IMR-90 (cell line): ENCODE data around the gene MEIG1. TPM values are rescaled to one million over a fixed set of nuclear protein-coding genes. Genes with fewer than 3 reads are reported as not detected.

Source experiments
- ATAC-seq: fragments of 200-7000 bp; cut with Tn5 transposase; 2 replicates; pipeline ENCODE4 v1.9.1; 2020; ENCODE audit warnings: low read depth, mild to moderate bottlenecking, moderate library complexity
- BruUV-seq: library from RNA; stranded (reverse); fragments of 400-500 nt; replicated peaks from 2 replicates; lab custom pipeline; 2021; lab: Mats Ljungman, UMichigan
- CTCF ChIA-PET: fragments of 300-600 bp; formaldehyde crosslinking; extraction: SDS; loops from one replicate; lab custom pipeline; 2021; ENCODE audit warnings: antibody characterized with exemption; lab: Yijun Ruan, JAX
- POLR2A ChIA-PET: fragments of 300-600 bp; sonication (Branson Sonifier 250); formaldehyde crosslinking; loops from one replicate; lab custom pipeline; 2022; ENCODE audit warnings: antibody characterized with exemption; ENCODE audit not compliant: unreplicated experiment; lab: Charles Lee
- DNase-seq: peaks from one replicate; pipeline ENCODE4 v3.0.0; 2013
- H2AFZ ChIP-seq: replicated peaks from 2 replicates; pipeline ENCODE3; 2013; ENCODE audit warnings: low read length, mild to moderate bottlenecking; ENCODE audit not compliant: poor library complexity
- H2AK5ac ChIP-seq: 2 replicates; pipeline ENCODE4 v1.6.1; 2013; ENCODE audit warnings: low read depth, low read length, inconsistent platforms
- H2AK9ac ChIP-seq: replicated peaks from 2 replicates; pipeline ENCODE3; 2013; ENCODE audit warnings: mild to moderate bottlenecking, low read depth, low read length, moderate library complexity; ENCODE audit not compliant: poor library complexity
- H2BK120ac ChIP-seq: 2 replicates; pipeline ENCODE4 v1.6.1; 2013; ENCODE audit warnings: low read depth, low read length, inconsistent platforms
- H2BK15ac ChIP-seq: 3 replicates; pipeline ENCODE4 v1.6.1; 2013; ENCODE audit warnings: low read depth, low read length, inconsistent platforms
- H2BK20ac ChIP-seq: 2 replicates; pipeline ENCODE4 v1.6.1; 2013; ENCODE audit warnings: low read depth, mild to moderate bottlenecking, inconsistent platforms, low read length, moderate library complexity
- H2BK5ac ChIP-seq: 2 replicates; pipeline ENCODE4 v1.6.1; 2013; ENCODE audit warnings: mild to moderate bottlenecking, low read depth, low read length, inconsistent platforms; ENCODE audit not compliant: poor library complexity, severe bottlenecking
- H3K14ac ChIP-seq: replicated peaks from 2 replicates; pipeline ENCODE4 v1.6.1; 2013; ENCODE audit warnings: low read depth, low read length, inconsistent platforms
- H3K18ac ChIP-seq: 2 replicates; pipeline ENCODE4 v1.6.1; 2013; ENCODE audit warnings: low read depth, low read length, control low read depth
- H3K23ac ChIP-seq: 2 replicates; pipeline ENCODE4 v1.6.1; 2013; ENCODE audit warnings: low read depth, low read length, inconsistent platforms
- H3K27ac ChIP-seq: 2 replicates; pipeline ENCODE4 v1.5.1; 2013; ENCODE audit warnings: mild to moderate bottlenecking, control low read depth, low read length; ENCODE audit not compliant: insufficient read depth
- H3K27me3 ChIP-seq: 2 replicates; pipeline ENCODE4 v1.6.1; 2013; ENCODE audit warnings: low read length; ENCODE audit not compliant: control insufficient read depth, insufficient read depth
- H3K36me3 ChIP-seq: 2 replicates; pipeline ENCODE4 v1.6.1; 2013; ENCODE audit warnings: low read length, mixed read lengths; ENCODE audit not compliant: control insufficient read depth, insufficient read depth
- H3K4ac ChIP-seq: 2 replicates; pipeline ENCODE4 v1.6.1; 2013; ENCODE audit warnings: low read depth, low read length, inconsistent platforms
- H3K4me1 ChIP-seq: 2 replicates; pipeline ENCODE4 v1.6.1; 2013; ENCODE audit warnings: low read length, mixed read lengths; ENCODE audit not compliant: control insufficient read depth, insufficient read depth
- H3K4me2 ChIP-seq: 2 replicates; pipeline ENCODE4 v1.6.1; 2013; ENCODE audit warnings: low read depth, mild to moderate bottlenecking, control low read depth, low read length, moderate library complexity
- H3K4me3 ChIP-seq: 2 replicates; pipeline ENCODE4 v1.5.1; 2013; ENCODE audit warnings: low read depth, mild to moderate bottlenecking, control low read depth, low read length, moderate library complexity; ENCODE audit not compliant: insufficient read depth
- H3K56ac ChIP-seq: 2 replicates; pipeline ENCODE4 v1.6.1; 2013; ENCODE audit warnings: low read length, inconsistent platforms; ENCODE audit not compliant: insufficient read depth; ENCODE audit errors: extremely low read depth
- H3K79me1 ChIP-seq, 2 experiments: 2 replicates each; pipeline ENCODE4 v1.6.1; 2013; ENCODE audit warnings: low read length in 2 of 2, inconsistent platforms in 1 of 2, low read depth in 1 of 2
- H3K9ac ChIP-seq: 2 replicates; pipeline ENCODE4 v1.6.1; 2013; ENCODE audit warnings: low read depth, low read length, control low read depth
- H3K9me1 ChIP-seq: 2 replicates; pipeline ENCODE4 v1.6.1; 2013; ENCODE audit warnings: low read length, inconsistent platforms; ENCODE audit not compliant: insufficient read depth
- H3K9me3 ChIP-seq: 2 replicates; pipeline ENCODE4 v1.6.1; 2013; ENCODE audit warnings: low read length; ENCODE audit not compliant: control insufficient read depth, insufficient read depth
- H4K20me1 ChIP-seq: 2 replicates; pipeline ENCODE4 v1.6.1; 2013; ENCODE audit warnings: low read length, inconsistent platforms; ENCODE audit not compliant: insufficient read depth
- H4K5ac ChIP-seq: 2 replicates; pipeline ENCODE4 v1.6.1; 2013; ENCODE audit warnings: mild to moderate bottlenecking, low read depth, low read length, control low read depth
- H4K8ac ChIP-seq, 2 experiments: 2 replicates each; pipeline ENCODE4 v1.6.1; 2013; ENCODE audit warnings: low read depth in 2 of 2, low read length in 2 of 2, control low read depth in 1 of 2, inconsistent platforms in 1 of 2
- H4K91ac ChIP-seq: 2 replicates; pipeline ENCODE4 v1.6.1; 2013; ENCODE audit warnings: low read depth, low read length, inconsistent platforms; ENCODE audit not compliant: insufficient read depth
- MAFK ChIP-seq: IDR thresholded peaks from 2 replicates; pipeline ENCODE4 v1.6.1; 2012; ENCODE audit warnings: low read depth, low read length, improper control_type of control experiment
- RFX5 ChIP-seq: IDR thresholded peaks from 2 replicates; pipeline ENCODE4 v1.8.0; 2012; ENCODE audit warnings: low read depth, mild to moderate bottlenecking, low read length, moderate library complexity
- WGBS, 2 experiments: methylation state at CpG; one replicate each; pipeline versions ENCODE4 v1.1.5 to v1.1.7; 2013; ENCODE audit warnings: missing lambda C conversion rate in 2 of 2; ENCODE audit not compliant: insufficient read length in 1 of 2; ENCODE audit errors: extremely low coverage in 2 of 2; 5-methylcytosine and 5-hydroxymethylcytosine counted together
- dilution Hi-C: fragments of 300-500 bp; cut with HindIII; formaldehyde crosslinking; loops from one replicate; pipeline ENCODE4 v1.14.3; 2018; ENCODE audit warnings: low sequenced_read_pairs; ENCODE audit not compliant: unreplicated experiment
- in situ Hi-C: fragments of 300-500 bp; cut with MboI; formaldehyde crosslinking; loops from 3 replicates; pipeline ENCODE4 v1.14.3; 2019; ENCODE audit warnings: low sequenced_read_pairs, inconsistent platforms, mixed read lengths
- intact Hi-C: fragments of 100-400 bp; cut with micrococcal nuclease; formaldehyde crosslinking; loops from 2 replicates; pipeline ENCODE4 v1.10.0; 2022
- polyA plus RNA-seq, 3 experiments: library from polyadenylated mRNA; depleted of rRNA; stranded (reverse); fragments of >200 nt; gene quantifications; 2 replicates each; pipeline ENCODE4 v1.2.3, GENCODE V29; 2012; ENCODE audit warnings: low replicate concordance in 1 of 3
- total RNA-seq: library from RNA; depleted of rRNA; stranded (reverse); fragments of >200 nt; gene quantifications from 2 replicates; pipeline ENCODE4 v1.2.3, GENCODE V29; 2012

The MEIG1 gene
- total and polyA plus RNA-seq, 2 of the 4 experiments (the other 2 are of a cell fraction) = not detected

- H3K9me1 ChIP-seq = no peaks in the 10 kb centered on the region
- H4K20me1 ChIP-seq = no peaks in the 10 kb centered on the region
- no peaks in the 10 kb centered on the region for H3K36me3 ChIP-seq
- peaks cover 5% of the 10 kb centered on the region; the same call in 1 of the 2 replicates for H3K27me3 ChIP-seq
- no peak overlapping the region for H3K14ac ChIP-seq
- peaks cover 1% of the 10 kb centered on the region; the same call in 1 of the 2 replicates for H3K4me1 ChIP-seq
- H3K18ac ChIP-seq = no peak overlapping the region
- no peak overlapping the region for H3K4ac ChIP-seq
- DNase-seq (no peak), ATAC-seq (no peak)
- no peak overlapping the region for H3K4me3 ChIP-seq
- ChIA-PET CTCF (no interaction called here), POLR2A (no interaction called here)
- no peak overlapping the region for H2AK9ac ChIP-seq
- no peak overlapping the region for H3K4me2 ChIP-seq
- H3K9me3 ChIP-seq = no peaks in the 10 kb centered on the region
- no peak overlapping the region for H2AFZ ChIP-seq
- H2BK15ac ChIP-seq = no peak overlapping the region
- H4K91ac ChIP-seq = no peak overlapping the region
- in situ Hi-C loops (no loop called here), dilution Hi-C loops (no loop called here), intact Hi-C loops (no loop called here)
- no peaks in the 10 kb centered on the region for H3K79me1 ChIP-seq
- no peak overlapping the region for H4K5ac ChIP-seq
- H4K8ac ChIP-seq = no peak overlapping the region
- H3K56ac ChIP-seq = no peak overlapping the region
- no peak overlapping the region for H3K27ac ChIP-seq
- no peak overlapping the region for H2BK120ac ChIP-seq
- BruUV-seq = no TSS peak
- WGBS, 2 experiments = no CpG with 5 or more reads among the region's 2 CpGs
- no peak overlapping the region for H3K9ac ChIP-seq
- H2BK5ac ChIP-seq = no peak overlapping the region
- no peak overlapping the region for H3K23ac ChIP-seq
- no peak for TF ChIP-seq RFX5
- 0 out of 2 replicates have a peak, but pooled peaks have one; percentile 6 for TF ChIP-seq MAFK
- no peak overlapping the region for H2BK20ac ChIP-seq
- H2AK5ac ChIP-seq = no peak overlapping the region
Observed at GRCh38 chr10:14967897-14968296, 8.7 kb downstream of the MEIG1 start.
